ENCODE measurements around the gene STIM1.

DNA sequence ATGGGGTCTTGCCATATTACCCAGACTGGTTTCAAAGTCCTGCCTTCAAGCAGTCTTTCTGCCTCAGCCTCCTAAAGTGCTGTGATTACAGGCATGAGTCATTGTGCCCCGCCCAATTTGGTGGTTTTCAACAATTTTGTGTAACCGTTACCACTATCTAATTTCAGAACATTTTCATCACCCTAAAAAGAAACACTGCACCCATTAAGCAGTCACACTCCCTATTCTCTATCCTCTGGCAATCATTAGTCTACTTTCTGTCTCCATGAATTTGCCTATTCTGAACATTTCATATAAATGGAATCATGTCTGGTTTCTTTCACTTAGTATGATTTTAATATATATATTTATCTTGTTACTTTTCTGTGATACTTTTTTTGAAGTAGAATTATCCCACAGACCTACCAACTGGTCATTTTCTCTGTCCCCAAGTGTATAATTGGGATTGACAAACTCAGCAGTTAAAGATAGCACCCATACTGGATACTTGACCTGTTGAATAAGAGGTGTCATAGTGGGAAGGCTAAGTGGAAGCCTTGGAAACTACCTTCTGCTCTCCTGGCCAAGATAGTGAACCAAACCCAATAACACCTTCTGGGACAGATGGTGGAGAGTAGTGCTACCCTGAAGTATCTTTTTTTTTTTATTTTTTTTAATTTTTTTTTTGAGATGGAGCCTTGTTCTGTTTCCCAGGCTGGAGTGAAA is 64.8 kb downstream of the STIM1 start:
- no peak for TF ChIP-seq CTCF (IDR thresholded peaks at IDR 0.05)
- no peak for TF ChIP-seq POLR2A (IDR thresholded peaks at IDR 0.05)

All from right lobe of liver (tissue), 4 donors.